Stomach (tissue), 4 donors: ENCODE results near the gene UBTD2.

ENCODE experiments used
- CTCF ChIP-seq, 7 experiments: fragments of 450-650 bp in 4 of 7; fragments of 200-600 bp in 3 of 7; sonication (generic) in 3 of 7; IDR thresholded peaks; one replicate each; pipeline ENCODE4 v1.5.1; 2016 to 2019; ENCODE audit warnings: antibody characterized with exemption in 7 of 7, control low read depth in 2 of 7, mild to moderate bottlenecking in 1 of 7
- EP300 ChIP-seq: sonication (generic); formaldehyde crosslinking; IDR thresholded peaks from one replicate; pipeline ENCODE4 v1.6.1; 2017; ENCODE audit warnings: antibody characterized with exemption
- POLR2A ChIP-seq, 4 donors: fragments of 450-650 bp; IDR thresholded peaks; one replicate each; pipeline ENCODE4 v1.6.1; 2016; ENCODE audit warnings: antibody characterized with exemption in 4 of 4, control low read depth in 2 of 4, mild to moderate bottlenecking in 1 of 4, moderate library complexity in 1 of 4
- POLR2AphosphoS5 ChIP-seq, 3 donors: sonication (generic); formaldehyde crosslinking; IDR thresholded peaks; one replicate each; pipeline ENCODE4 v1.6.1; 2016; ENCODE audit warnings: antibody characterized with exemption in 3 of 3

- no peak for TF ChIP-seq CTCF (IDR thresholded peaks at IDR 0.05)
- TF ChIP-seq POLR2A (IDR thresholded peaks at IDR 0.05) = no peak
- TF ChIP-seq POLR2AphosphoS5 (IDR thresholded peaks at IDR 0.05) = no peak
- no peak for TF ChIP-seq EP300
Observed at GRCh38 chr5:172171118-172171517, 112.4 kb downstream of the UBTD2 start.
